ENCODE measurements around the gene ALAD. TPM values are rescaled to one million over a fixed set of nuclear protein-coding genes. Genes with fewer than 3 reads are reported as not detected.
"Not testable (repeated sequence)": the region's sequence is repeated elsewhere in the genome, so short reads cannot be mapped to it uniquely, and the experiment has no call there.

Gene ALAD
- total RNA-seq, 1 experiment from 2014 or later: 15.0 TPM

DNA sequence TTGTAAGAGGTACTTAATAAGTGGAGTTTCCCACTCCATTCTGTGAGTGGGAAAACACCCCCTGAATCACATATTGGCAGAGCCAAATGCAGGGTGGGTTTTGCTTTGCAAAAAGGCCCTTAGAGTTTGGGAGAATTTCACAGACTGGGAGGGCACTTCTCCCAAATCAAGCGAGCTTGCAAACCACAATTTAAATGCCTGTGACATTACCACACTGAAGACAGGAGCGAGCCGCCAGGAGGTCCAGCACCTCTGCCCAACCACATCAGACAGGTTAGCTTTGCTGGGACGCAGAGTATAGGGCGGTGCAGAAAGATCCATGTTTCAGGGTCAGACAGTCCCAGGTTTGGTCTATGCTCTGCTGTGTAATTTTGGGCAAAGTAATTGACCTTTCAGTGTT lies 2.3 kb downstream of the ALAD start:
- DNase-seq (ENCODE audit: low read depth): no peak

DNA sequence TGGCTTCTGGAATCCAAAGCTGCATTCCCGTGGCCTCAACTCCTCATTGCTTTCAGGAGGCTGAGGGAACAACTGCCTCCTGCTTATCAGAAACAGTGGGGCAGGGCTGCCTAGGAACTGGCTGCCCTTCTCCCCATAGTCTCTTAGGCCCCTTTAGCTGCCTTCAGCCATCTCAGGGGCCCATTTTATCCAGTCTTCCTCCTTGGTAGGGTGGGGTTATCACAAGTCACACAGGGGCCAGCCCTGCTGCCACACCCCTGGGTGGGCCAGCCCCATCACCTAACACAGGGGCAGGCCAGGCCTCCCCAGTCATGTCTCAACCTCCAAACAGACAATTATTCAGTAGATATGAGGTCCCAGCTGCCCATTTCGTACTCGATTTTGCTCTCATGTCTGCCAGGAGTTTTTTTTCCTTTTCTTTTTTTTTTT lies 3.9 kb downstream of the ALAD start:
- no peak for DNase-seq (ENCODE audit: low read depth)

DNA sequence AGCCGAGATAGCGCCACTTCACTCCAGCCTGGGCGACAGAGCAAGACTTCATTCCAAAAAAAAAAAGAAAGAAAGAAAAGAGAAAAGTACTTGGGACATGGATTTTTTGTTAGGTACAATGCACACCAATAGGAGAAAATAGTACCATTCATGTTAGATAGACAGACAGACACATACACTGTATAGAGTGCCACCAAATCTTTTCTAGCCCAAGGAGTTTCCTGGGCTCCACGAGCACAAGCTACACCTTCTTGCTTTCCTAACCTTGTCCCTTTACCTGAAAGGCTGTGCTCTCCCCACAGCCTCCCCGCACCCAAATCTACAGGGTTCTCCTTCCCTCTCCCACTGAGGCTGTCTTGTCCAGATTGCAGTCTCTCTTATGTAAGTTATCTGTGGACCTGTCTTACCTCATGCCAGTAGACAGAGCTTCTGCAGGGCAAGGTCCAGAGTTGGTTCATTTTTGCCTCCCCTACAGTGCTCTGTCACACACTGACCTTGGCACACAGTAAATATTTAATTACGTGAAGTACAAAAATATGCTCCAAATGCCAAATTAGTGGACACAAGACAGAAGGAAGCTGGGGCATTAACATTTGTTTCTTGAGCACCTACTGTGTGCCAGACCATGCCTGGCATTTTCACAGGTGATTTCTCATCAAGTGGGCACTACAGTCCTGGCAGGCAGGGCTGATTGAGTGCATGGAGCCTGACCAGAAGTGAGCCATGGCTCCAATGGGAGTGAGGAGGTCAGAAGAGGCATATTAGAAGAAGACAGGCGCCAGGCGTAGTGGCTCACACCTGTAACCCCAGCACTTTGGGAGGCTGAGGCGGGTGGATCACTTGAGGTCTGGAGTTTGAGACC lies 5.9 kb downstream of the ALAD start:
- DNase-seq (ENCODE audit: low read depth): no peak

DNA sequence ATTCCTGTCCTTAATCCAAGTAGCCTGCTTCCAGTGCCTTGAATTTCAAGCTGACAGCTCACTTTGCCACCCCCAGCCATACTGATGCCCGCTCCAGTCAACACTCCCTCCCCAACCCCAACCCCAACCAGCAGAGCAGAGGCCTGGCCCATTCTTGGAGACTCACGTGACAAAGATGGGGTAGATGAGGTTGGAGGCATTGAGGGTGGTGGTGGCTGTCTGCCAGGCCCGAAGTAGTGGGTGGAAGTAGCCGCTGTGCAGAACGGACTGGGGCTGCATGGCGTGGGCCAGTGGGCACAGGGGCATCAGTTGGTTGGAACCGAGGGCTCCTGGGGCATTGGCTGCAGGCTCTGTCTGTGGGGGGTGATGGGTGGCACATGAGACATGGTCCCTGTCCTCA lies 7.8 kb downstream of the ALAD start:
- DNase-seq (ENCODE audit: low read depth): no peak

DNA sequence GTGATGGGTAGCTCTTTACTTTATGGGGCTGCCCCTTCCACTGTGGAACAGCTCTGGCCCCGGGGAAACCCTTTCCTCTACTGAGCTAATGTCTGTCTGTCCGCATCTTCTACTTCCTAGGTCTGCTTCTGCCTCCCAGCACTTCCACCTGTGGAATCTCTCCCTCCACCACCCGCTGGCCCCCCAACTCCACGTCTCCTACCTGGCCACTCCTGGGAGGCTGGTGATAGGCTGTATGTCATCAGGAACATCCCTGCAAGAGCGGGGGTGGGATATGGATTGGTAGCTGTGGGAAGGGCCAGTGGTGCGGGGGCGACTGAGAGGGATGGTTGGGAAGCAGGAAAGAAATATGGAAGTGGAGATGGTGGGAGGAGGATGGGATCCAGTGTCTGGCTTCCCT lies 9.2 kb downstream of the ALAD start:
- DNase-seq (ENCODE audit: low read depth): no peak

DNA sequence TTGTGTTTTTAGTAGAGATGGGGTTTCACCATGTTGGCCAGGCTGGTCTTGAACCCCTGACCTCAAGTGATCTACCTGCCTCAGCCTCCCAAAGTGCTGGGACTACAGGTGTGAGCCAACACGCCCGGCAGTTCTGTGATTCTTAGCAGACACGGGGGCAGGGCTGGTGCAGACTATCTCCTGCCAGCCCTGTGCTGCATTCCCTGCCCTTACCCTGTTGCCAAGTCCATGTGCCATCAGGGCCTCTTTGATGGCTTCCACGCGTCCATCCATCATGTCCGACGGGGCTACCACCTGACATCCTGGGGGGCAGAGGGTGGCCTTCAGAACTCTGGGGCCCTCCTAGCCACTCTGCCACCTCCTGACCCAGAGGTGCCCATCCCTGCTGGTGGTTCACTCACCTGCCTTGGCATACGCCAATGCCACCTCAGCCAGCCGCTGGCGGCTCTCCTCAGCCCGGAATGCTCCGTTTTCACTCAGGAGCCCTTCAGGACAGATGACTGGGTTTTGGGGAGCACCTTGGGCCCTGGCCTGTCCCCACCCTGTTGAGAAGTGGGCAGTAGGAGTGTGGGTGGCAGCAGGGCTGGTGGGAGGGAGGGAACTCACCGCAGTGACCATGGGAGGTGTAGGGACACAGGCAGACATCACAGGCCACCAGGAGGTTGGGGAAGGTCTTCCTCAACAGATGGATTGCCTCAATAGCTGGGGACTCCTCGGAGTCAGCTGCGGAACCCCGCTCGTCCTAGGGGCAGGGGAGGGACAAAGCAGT lies 10.7 kb downstream of the ALAD start:
- DNase-seq (ENCODE audit: low read depth): no peak

DNA sequence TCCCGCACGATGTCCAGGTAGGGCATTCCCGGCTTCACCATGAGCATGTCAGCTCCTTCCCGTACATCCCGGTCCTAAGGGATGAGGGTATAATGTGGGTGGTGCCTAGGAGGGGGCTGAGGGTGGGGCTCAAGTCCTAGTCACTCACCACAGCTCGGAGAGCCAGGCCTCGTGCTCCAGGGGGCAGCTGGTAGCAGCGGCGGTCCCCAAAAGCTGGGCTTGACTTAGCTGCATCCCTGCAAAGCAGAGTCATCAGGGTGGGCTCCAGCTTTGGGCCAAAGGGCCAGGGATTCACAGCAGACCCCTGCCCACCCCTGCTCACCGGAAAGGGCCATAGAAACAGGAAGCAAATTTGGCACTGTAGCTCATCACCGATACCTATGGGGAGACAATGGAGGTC lies 11.6 kb downstream of the ALAD start:
- no peak for DNase-seq (ENCODE audit: low read depth)

DNA sequence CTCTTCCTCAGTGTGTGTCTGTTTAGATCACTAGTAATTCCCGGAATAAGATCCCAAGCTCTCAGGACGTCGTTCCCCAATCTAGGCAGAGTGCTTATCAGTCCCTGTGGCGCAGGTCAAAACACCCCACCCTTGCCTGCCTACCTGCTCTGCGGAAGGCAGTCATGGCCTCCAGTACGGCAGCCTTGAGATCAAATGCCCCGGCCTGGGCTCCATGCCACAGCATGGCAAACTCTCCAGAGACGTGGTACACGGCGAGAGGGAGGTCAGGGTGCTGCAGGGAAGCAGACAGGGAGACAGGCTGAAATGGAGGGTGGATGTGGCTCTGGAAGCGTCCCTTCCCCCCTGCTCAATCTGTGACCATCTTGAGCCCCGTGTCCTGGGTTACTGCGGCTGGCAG lies 12.3 kb downstream of the ALAD start:
- no peak for DNase-seq (ENCODE audit: low read depth)

DNA sequence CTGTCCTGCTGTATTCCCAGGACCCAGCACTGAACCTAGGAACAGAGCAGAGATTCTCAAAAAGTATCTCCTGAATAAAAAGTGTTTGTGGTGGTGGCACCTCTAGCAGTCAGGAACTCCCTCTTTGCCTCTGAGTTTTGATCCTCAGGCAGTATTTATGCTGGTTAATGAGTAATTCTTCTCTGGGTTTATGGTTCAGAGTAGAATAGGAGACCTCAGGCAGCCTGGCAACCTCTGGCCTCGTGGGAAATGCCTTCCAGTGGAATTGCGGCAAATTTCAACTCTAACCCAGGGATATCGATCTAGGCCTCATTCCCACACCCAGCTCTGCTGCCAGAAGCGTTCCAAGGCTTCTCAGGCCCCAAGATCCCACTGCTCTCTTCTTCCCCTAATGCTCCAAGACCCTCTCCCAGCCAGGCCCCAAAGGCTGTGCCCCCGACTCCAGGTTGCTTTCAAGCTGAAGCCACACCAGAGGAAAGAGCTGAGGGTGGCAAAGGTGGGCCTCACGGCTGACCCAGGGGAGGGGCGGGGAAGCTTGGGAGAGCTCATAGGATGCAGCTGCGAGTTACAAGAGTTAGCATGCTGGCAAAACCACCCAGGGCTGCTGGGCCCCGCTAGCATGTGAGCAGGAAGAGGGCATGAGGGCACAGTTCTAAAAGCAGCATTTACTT lies 13.4 kb downstream of the ALAD start:
- DNase-seq (ENCODE audit: low read depth): no peak

DNA sequence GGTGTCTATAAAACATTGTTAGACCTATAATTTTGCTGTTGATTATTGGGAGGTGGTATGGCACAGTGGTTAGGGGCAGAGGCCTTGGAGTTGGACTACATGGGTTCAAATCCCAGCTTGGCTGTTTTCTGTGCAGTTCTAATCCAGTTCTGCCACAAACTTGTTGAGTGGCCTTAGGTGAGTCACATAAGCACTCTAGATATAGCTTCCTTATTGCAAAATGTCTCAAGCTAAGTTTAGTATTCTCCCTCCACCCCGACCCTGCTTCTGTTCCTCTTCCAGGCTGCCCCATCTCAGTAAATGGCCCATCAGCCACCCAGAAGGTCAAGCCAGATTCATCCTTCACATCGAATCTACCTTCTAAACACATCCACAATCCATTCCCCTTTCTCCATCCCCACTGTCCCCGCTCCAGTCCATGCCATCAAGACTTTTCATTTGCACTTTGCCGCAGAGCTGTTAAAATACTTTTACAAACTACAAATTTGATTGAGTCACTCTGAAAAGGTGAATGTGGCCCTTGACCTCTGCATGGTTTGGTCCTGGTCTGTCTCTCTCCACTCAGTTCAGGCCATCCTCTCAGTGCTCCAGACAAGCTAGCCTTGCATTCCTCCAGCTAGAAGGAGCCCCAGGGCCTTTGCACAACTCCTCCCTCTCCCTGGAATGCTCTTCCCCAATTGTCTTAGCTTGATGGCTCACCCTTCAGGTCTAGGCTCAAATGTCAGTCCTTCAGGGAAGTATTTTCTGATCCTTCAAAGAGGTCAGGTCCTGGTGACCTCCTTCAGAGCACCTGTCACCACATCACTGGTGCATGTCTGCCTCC lies 14.3 kb downstream of the ALAD start:
- no peak for DNase-seq (ENCODE audit: low read depth)

DNA sequence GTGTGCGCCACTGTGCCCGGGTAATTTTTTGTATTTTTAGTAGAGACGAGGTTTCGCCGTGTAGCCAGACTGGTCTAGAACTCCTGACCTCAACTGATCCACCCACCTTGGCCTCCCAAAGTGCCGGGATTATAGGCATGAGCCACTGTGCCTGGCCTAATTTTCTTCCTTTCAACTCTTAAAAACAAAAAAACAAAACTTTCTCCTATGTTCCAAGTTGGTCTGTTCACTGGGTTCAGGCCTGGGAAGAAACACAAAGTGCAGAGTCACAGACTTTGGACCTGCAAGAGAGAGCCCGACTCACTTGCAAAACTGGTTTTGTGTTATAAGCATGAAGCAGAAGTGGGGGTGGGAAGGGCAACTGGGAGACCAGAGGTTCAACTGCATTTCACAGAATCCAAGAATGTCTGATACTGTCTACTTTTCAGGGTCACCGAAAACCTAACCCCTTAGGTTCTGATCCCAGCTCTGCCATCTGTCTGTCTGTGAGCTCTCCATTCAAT lies 19.1 kb downstream of the ALAD start:
- no peak for DNase-seq (ENCODE audit: low read depth)

DNA sequence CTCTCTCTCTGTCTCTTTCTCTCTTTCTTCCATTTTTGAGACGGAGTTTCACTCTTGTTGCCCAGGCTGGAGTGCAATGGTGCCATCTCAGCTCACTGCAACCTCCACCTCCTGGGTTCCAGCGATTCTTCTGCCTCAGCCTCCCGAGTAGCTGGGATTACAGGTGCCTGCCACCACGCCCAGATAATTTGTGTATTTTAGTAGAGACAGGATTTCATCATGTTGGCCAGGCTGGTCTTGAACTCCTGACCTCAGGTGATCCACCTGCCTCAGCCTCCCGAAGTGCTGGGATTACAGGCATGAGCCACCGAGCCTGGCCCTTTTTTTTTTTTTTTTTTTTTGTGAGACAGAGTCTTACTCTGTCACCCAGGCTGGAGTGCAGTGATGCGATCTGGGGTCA lies 19.6 kb downstream of the ALAD start:
- not testable (repeated sequence) for DNase-seq (ENCODE audit: low read depth)

DNA sequence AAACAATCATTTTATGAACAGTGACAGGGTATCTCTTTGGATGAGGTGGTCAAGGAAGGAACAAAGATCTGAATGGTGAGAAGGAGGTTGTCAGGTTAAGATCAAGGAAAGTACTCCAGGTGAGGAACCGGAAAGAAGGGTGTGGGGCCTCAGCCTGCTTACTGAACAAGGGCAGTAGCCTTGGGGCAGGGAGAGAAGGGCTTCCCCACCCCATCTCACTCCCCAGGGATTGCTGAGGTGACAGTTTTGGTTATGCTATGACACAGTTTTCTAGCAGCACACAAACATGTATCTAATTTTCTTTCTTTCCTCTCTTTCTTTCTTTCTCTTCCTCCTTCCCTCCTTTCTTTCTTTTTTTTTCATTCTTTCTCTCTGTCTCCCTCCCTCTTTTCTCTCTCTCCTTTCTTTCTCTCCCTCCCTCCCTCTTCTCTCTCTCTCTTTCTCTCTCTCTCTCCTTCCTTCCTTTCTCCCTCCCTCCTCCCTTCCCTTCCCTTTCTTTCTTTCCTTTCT lies 20.2 kb downstream of the ALAD start:
- DNase-seq (ENCODE audit: low read depth): no peak

DNA sequence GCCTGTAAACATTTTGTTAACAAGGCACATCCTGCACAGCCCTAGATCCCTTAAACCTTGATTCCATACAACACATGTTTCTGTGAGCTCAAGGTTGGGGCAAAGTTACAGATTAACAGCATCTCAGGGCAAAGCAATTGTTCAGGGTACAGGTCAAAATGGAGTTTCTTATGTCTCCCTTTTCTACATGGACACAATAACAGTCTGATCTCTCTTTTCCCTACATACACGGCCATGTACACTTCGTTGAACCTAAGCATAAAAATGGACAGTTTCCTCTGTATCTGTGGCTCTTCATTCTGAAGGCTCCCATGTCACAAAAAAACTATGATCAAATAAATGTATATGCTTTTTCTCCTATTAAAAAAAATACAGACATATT lies 21.3 kb downstream of the ALAD start:
- not testable (repeated sequence) for DNase-seq (ENCODE audit: low read depth)

DNA sequence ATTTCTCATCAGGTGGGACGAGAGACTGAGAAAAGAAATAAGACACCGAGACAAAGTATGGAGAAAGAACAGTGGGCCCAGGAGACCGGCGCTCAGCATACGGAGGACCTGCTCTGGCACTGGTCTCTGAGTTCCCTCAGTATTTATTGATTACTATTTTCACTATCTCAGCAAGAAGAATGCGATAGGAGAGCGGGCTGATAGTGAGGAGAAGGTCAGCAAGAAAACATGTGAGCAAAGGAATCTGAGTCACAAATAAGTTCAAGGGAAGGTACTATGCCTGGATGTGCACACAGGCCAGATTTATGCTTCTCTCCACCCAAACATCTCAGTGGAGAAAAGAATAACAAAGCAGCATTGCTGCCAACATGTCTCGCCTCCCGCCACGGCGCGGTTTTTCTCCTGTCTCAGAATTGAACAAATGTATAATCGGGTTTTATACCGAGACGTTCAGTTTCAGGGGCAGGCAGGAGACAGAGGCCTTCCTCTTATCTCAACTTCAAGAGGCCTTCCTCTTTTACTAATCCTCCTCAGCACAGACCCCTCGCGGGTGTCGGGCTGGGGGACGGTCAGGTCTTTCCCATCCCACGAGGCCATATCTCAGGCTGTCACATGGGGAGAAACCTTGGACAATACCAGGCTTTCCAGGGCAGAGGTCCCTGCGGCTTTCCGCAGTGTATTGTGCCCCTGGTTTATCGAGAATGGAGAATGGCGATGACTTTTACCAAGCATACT lies 21.8 kb downstream of the ALAD start:
- DNase-seq (ENCODE audit: low read depth): not testable (repeated sequence)

DNA sequence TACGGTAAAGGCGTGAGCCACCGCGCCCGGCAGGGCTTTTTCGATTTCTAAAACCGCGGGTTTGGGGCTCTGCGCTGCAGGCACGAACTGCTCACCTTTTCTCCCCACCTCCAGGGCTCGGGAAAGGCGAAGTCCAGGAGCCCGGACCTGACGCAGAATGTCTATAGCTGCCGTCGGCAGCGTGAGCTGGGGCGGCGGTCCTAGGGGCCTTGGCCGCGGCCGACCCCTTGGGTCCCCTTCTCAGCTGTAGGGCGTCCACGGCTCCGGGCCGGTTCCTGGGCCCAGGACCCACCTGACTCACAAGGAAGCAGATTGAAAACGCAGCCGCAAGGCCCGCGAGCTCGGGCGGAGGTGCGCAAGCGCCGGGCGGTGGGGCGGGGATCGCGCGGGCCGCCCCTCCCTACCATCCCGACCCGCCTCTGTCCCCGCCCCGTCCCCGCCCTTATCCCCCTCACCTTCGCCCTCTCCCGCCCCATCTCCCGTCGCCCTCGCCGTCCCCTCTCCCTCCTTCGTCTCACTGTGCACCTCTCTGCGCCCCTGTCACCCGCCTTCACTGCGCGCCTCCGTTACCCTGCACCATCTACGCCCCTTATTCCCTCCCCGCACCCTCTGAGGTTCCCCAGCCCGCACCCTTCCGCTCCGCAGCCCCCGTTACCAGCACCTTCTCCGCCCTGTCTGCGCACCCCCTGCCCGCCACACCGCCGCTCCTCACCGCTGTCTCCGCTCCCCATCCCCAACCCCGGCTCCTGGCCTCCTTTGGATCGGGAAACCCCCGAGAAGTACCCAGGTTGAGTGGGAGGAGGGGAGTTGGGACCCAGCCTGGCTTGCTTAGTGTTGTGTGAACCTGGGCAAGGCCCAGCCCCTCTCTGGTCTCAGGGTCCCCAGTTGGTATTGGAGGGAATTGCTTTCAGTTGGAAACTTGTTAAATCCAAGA lies 24.2 kb downstream of the ALAD start, which contains the start of gene HDHD3:
TSS of gene HDHD3 (minus strand) at position 353 of the 934 bp plus-strand sequence. CDS start 2,632 bp downstream, outside the sequence.
- DNase-seq (ENCODE audit: low read depth): peak; percentile 53

DNA sequence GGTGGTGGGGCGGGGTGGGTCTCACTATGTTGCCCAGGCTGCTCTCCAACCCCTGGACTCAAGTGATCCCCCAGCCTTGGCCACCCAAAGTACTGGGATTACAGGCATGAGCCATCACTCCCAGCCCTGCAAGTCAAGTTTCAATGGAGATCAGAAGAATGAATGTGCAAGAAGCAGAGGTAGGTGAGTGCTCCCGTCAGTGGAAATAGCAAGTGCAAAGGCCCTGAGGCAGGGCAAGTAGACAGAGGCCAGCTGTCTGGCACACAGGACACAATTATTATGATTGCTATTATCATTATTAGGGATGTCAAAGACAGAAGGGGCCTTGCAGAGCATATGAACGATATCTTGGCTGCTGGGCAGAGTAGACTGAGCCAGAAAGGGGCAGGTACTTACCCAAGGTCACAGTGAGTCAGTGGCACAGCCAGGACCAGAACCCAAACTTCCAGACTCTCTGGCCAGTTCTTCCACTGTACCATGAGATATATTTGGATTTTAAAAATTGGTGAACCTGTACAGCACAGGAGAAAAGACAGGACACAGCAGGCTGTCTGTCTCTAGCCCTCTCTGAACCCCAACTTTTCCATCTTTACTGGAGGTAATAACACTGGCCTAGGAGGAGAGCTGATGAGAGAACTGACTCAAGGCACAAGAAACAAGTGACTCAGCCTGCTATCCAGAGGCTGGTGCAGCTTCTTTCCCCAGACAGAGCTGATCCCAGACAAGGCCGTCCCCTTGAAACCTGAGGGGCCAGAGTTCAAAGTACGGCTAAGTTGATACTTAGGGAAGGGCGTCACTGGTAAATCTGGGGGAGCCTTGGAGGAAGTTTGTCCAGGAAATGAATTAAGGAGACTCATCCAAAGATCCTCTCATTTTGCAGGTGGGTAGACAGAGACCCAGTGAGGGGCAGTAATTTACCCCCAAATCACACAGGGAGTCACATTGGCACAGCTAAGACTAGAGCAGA lies 25.7 kb downstream of the ALAD start:
- DNase-seq (ENCODE audit: low read depth): no peak
